HCT116 (cell line): ENCODE results near the gene PADI3. TPM values are rescaled to one million over a fixed set of nuclear protein-coding genes. Genes with fewer than 3 reads are reported as not detected.

Experiments used
- ATAC-seq: fragments of 200-7000 bp; cut with Tn5 transposase; 2 replicates; pipeline ENCODE4 v1.9.1; 2020; ENCODE audit warnings: mild to moderate bottlenecking, moderate library complexity
- BruUV-seq: library from RNA; stranded (reverse); fragments of 400-500 nt; replicated peaks from 2 replicates; lab custom pipeline; 2021; lab: Mats Ljungman, UMichigan
- CTCF ChIA-PET: fragments of 300-600 bp; sonication (Branson Sonifier 250); formaldehyde crosslinking; loops from one replicate; lab custom pipeline; 2021; ENCODE audit warnings: antibody characterized with exemption; lab: Charles Lee
- POLR2A ChIA-PET: fragments of 300-600, 350-600 bp; sonication (Branson Sonifier 250); formaldehyde crosslinking; loops from one replicate; lab custom pipeline; 2021; ENCODE audit warnings: antibody characterized with exemption; lab: Charles Lee
- RAD21 ChIA-PET, 2 experiments: fragments of 300-600 bp; sonication (Branson Sonifier 250); formaldehyde crosslinking; loops; one replicate each; lab custom pipeline; 2023; ENCODE audit warnings: low total read pairs in 2 of 2; ENCODE audit not compliant: uncharacterized antibody in 2 of 2, unreplicated experiment in 2 of 2, low non-redundant PET in 1 of 2; lab: Charles Lee
- DNase-seq: peaks from one replicate; pipeline ENCODE4 v3.0.0-alpha.2; 2010; ENCODE audit warnings: low read depth, low spot score
- H2AFZ ChIP-seq: fragments of 200-600 bp; shearing (Covaris generic), sonication (generic); 2 replicates; pipeline ENCODE4 v1.6.1; 2017; ENCODE audit warnings: low read depth, mixed run types, mixed read lengths, antibody characterized with exemption, low read length; ENCODE audit not compliant: poor library complexity, severe bottlenecking
- H3K27ac ChIP-seq: 2 replicates; pipeline ENCODE4 v1.5.1; 2012; ENCODE audit warnings: low read depth, low read length
- H3K27me3 ChIP-seq: fragments of 200-600 bp; sonication (generic); 2 replicates; pipeline ENCODE4 v1.6.1; 2016; ENCODE audit warnings: mixed run types, low read length, mixed read lengths; ENCODE audit not compliant: insufficient read depth
- H3K36me3 ChIP-seq, 2 experiments: fragments of 200-500 bp in 1 of 2; fragments of 200-600 bp in 1 of 2; sonication (Bioruptor generic) in 1 of 2; sonication (generic) in 1 of 2; 2 replicates each; pipeline versions ENCODE4 v1.5.1 to v1.6.1; 2014 to 2016; ENCODE audit warnings: low read length in 2 of 2, inconsistent platforms in 1 of 2, mixed read lengths in 1 of 2, mixed run types in 1 of 2; ENCODE audit not compliant: insufficient read depth in 2 of 2, control insufficient read depth in 1 of 2
- H3K4me1 ChIP-seq, 2 experiments: fragments of 200-600 bp in 1 of 2; sonication (generic) in 1 of 2; 2 replicates each; pipeline versions ENCODE4 v1.5.1 to v1.6.1; 2012 to 2017; ENCODE audit warnings: low read length in 2 of 2, inconsistent platforms in 1 of 2, mild to moderate bottlenecking in 1 of 2, mixed read lengths in 1 of 2, mixed run types in 1 of 2, moderate library complexity in 1 of 2; ENCODE audit not compliant: insufficient read depth in 2 of 2, control insufficient read depth in 1 of 2
- H3K4me2 ChIP-seq: fragments of 200-600 bp; sonication (generic); 2 replicates; pipeline ENCODE4 v1.6.1; 2017; ENCODE audit warnings: mixed run types, low read length, mixed read lengths
- H3K4me3 ChIP-seq, 2 experiments: fragments of 200-600 bp in 1 of 2; sonication (generic) in 1 of 2; replicated peaks in 1 of 2; 2 replicates each; pipeline ENCODE4 v1.5.1; 2011 to 2016; ENCODE audit warnings: low read length in 2 of 2, control low read depth in 1 of 2, low read depth in 1 of 2, mild to moderate bottlenecking in 1 of 2, mixed read lengths in 1 of 2, mixed run types in 1 of 2
- H3K79me2 ChIP-seq: fragments of 200-600 bp; sonication (generic); 2 replicates; pipeline ENCODE4 v1.6.1; 2017; ENCODE audit warnings: mild to moderate bottlenecking, mixed run types, low read length, moderate library complexity, mixed read lengths; ENCODE audit not compliant: insufficient read depth
- H3K9ac ChIP-seq: fragments of 200-600 bp; sonication (generic); 2 replicates; pipeline ENCODE4 v1.6.1; 2016; ENCODE audit warnings: low read length, mixed read lengths
- H3K9me2 ChIP-seq: fragments of 200-600 bp; sonication (generic), shearing (Covaris generic); 2 replicates; pipeline ENCODE4 v1.6.1; 2017; ENCODE audit warnings: mixed run types, mild to moderate bottlenecking, moderate library complexity; ENCODE audit not compliant: insufficient read depth
- H3K9me3 ChIP-seq, 2 experiments: fragments of 200-500 bp in 1 of 2; fragments of 200-600 bp in 1 of 2; sonication (Bioruptor generic) in 1 of 2; sonication (generic) in 1 of 2; 2 replicates each; pipeline ENCODE4 v1.6.1; 2014 to 2017; ENCODE audit warnings: low read length in 2 of 2, mixed read lengths in 2 of 2, inconsistent platforms in 1 of 2, low read depth in 1 of 2, mild to moderate bottlenecking in 1 of 2, mixed run types in 1 of 2, moderate library complexity in 1 of 2; ENCODE audit not compliant: control insufficient read depth in 1 of 2, insufficient read depth in 1 of 2
- H4K20me1 ChIP-seq: fragments of 200-600 bp; sonication (generic), shearing (Covaris generic); 2 replicates; pipeline ENCODE4 v1.6.1; 2017; ENCODE audit warnings: mixed run types, mild to moderate bottlenecking, moderate library complexity; ENCODE audit not compliant: insufficient read depth
- ATF3 ChIP-seq: IDR thresholded peaks from 2 replicates; pipeline ENCODE4 v1.6.1; 2012
- CBX3 ChIP-seq: IDR thresholded peaks from 2 replicates; pipeline ENCODE4 v1.6.1; 2012; ENCODE audit warnings: low read depth
- ELF1 ChIP-seq: IDR thresholded peaks from 2 replicates; pipeline ENCODE4 v1.6.1; 2012; ENCODE audit warnings: low read depth, borderline replicate concordance
- EZH2phosphoT487 ChIP-seq: fragments of 200-600 bp; IDR thresholded peaks from 2 replicates; pipeline ENCODE4 v1.6.1; 2018; ENCODE audit warnings: antibody characterized with exemption, borderline replicate concordance
- FOSL1 ChIP-seq: IDR thresholded peaks from 2 replicates; pipeline ENCODE4 v1.6.1; 2012; ENCODE audit warnings: low read depth
- JUND ChIP-seq: IDR thresholded peaks from 2 replicates; pipeline ENCODE4 v1.6.1; 2012
- POLR2A ChIP-seq: IDR thresholded peaks from 2 replicates; pipeline ENCODE4 v1.7.0; 2011; ENCODE audit warnings: borderline replicate concordance; ENCODE audit not compliant: insufficient read depth, insufficient read length; ENCODE audit errors: extremely low read depth
- RAD21 ChIP-seq: IDR thresholded peaks from 2 replicates; pipeline ENCODE4 v1.6.1; 2012; ENCODE audit warnings: low read depth, mild to moderate bottlenecking
- REST ChIP-seq: IDR thresholded peaks from 2 replicates; pipeline ENCODE4 v1.6.1; 2012; ENCODE audit warnings: low read depth
- SIN3A ChIP-seq: IDR thresholded peaks from 2 replicates; pipeline ENCODE4 v1.6.1; 2012; ENCODE audit warnings: low read depth
- SRF ChIP-seq: IDR thresholded peaks from 2 replicates; pipeline ENCODE4 v1.6.1; 2012; ENCODE audit warnings: low read depth
- TCF7L2 ChIP-seq: IDR thresholded peaks from 2 replicates; pipeline ENCODE4 v1.7.0; 2011; ENCODE audit warnings: borderline replicate concordance, inconsistent platforms; ENCODE audit not compliant: insufficient read depth, insufficient read length; ENCODE audit errors: extremely low read depth
- intact Hi-C: fragments of 100-400 bp; cut with micrococcal nuclease; formaldehyde crosslinking; loops from 2 replicates; pipeline ENCODE4 v1.10.0; 2022
- total RNA-seq: library from RNA; stranded (reverse); gene quantifications from one replicate; pipeline ENCODE4 v1.2.1, GENCODE V29; 2021; ENCODE audit not compliant: unreplicated experiment
- TF ChIP-seq, protein P1 (sequence below): IDR thresholded peaks from 2 replicates; pipeline ENCODE4 v1.6.1; 2012
- TF ChIP-seq, protein P2 (sequence below), 3 experiments: fragments of 200-600 bp in 1 of 3; sonication (generic) in 1 of 3; IDR thresholded peaks in 2 of 3; conservative IDR thresholded peaks in 1 of 3; 2 replicates each; pipeline ENCODE4 v1.5.1; 2012 to 2017; ENCODE audit warnings: low read depth in 2 of 3, low read length in 2 of 3, antibody characterized with exemption in 1 of 3, borderline replicate concordance in 1 of 3, control low read depth in 1 of 3, mild to moderate bottlenecking in 1 of 3, mixed read lengths in 1 of 3, mixed run types in 1 of 3, moderate library complexity in 1 of 3; ENCODE audit not compliant: insufficient read depth in 1 of 3
- TF ChIP-seq, protein P3 (sequence below): IDR thresholded peaks from 2 replicates; pipeline ENCODE4 v1.6.1; 2011; ENCODE audit warnings: mild to moderate bottlenecking, low read length, moderate library complexity; ENCODE audit not compliant: insufficient replicate concordance; ENCODE audit errors: extremely low read depth

Gene PADI3
- total RNA-seq, 1 experiment from 2014 or later, result 0.93 TPM

DNA sequence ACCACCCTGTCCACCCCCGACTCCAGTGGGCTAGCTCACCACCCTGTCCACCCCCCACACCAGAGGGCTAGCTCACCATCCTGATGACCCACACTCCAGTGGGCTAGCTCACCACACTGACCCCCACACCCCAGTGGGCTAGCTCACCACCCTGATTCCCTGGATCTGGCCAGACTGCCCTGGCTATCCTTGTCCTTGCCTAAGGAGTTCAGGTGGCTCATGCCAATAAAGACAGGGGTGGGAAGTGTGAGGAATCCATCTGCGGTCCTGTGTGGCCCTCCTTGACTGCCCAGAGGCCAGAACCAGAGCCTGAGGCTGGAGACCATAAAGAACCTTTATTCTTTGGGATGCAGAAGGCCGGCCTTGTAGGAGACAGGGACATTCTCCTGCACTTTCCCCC is 40.4 kb upstream of the PADI3 start:
- intact Hi-C loops, result no loop called here
- RAD21 ChIA-PET, result no interaction called here
- POLR2A ChIA-PET, result interaction anchor here (1.6 to 2.3 kb wide), 2 partner anchors 17 to 18 kb away, joined by 4 to 6 read pairs; no protein-coding TSS in a partner anchor

More for the DNA sequence above, 40.4 kb upstream of the PADI3 start:
- Histone ChIP-seq H3K4me1 (peaks cover 23 to 60% of the 10 kb centered on the region in 2 experiments), H3K9ac (peak overlapping the region; percentile 40; the same call in 1 of the 2 replicates), H2AFZ (no peak overlapping the region), H3K79me2 (no peaks in the 10 kb centered on the region), H3K4me2 (peak overlapping the region; percentile 71), H3K36me3 (no peaks in the 10 kb centered on the region), H4K20me1 (no peaks in the 10 kb centered on the region), H3K9me2 (no peaks in the 10 kb centered on the region), H3K4me3 (peak overlapping the region in 1 of 2 experiments; percentile 41; a peak in 1 of 4 replicates), H3K27me3 (no peaks in the 10 kb centered on the region), H3K9me3 (no peaks in the 10 kb centered on the region), H3K27ac (no peak overlapping the region)
- TF ChIP-seq, protein P1, sequence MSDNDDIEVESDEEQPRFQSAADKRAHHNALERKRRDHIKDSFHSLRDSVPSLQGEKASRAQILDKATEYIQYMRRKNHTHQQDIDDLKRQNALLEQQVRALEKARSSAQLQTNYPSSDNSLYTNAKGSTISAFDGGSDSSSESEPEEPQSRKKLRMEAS, result no peak
- TF ChIP-seq ELF1 (no peak), REST (no peak), POLR2A (no peak), JUND (no peak), TCF7L2 (no peak), EZH2phosphoT487 (no peak), RAD21 (no peak), FOSL1 (no peak), ATF3 (no peak), CBX3 (no peak), SIN3A (no peak), SRF (no peak)
- TF ChIP-seq, protein P2, sequence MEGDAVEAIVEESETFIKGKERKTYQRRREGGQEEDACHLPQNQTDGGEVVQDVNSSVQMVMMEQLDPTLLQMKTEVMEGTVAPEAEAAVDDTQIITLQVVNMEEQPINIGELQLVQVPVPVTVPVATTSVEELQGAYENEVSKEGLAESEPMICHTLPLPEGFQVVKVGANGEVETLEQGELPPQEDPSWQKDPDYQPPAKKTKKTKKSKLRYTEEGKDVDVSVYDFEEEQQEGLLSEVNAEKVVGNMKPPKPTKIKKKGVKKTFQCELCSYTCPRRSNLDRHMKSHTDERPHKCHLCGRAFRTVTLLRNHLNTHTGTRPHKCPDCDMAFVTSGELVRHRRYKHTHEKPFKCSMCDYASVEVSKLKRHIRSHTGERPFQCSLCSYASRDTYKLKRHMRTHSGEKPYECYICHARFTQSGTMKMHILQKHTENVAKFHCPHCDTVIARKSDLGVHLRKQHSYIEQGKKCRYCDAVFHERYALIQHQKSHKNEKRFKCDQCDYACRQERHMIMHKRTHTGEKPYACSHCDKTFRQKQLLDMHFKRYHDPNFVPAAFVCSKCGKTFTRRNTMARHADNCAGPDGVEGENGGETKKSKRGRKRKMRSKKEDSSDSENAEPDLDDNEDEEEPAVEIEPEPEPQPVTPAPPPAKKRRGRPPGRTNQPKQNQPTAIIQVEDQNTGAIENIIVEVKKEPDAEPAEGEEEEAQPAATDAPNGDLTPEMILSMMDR (IDR thresholded peaks at IDR 0.05 in 2 of 3, conservative IDR thresholded peaks at IDR 0.05 in 1 of 3; ENCODE audit: borderline replicate concordance in 1 of 3, insufficient read depth in 1 of 3, low read depth in 2 of 3, low read length in 2 of 3), result no peak
- TF ChIP-seq, protein P3, sequence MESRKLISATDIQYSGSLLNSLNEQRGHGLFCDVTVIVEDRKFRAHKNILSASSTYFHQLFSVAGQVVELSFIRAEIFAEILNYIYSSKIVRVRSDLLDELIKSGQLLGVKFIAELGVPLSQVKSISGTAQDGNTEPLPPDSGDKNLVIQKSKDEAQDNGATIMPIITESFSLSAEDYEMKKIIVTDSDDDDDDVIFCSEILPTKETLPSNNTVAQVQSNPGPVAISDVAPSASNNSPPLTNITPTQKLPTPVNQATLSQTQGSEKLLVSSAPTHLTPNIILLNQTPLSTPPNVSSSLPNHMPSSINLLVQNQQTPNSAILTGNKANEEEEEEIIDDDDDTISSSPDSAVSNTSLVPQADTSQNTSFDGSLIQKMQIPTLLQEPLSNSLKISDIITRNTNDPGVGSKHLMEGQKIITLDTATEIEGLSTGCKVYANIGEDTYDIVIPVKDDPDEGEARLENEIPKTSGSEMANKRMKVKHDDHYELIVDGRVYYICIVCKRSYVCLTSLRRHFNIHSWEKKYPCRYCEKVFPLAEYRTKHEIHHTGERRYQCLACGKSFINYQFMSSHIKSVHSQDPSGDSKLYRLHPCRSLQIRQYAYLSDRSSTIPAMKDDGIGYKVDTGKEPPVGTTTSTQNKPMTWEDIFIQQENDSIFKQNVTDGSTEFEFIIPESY, result no peak
- ATAC-seq, result peak; percentile 15; the same call in 1 of the 2 replicates
- no TSS peak for BruUV-seq
- DNase-seq, result no peak
- CTCF ChIA-PET, result no interaction called here
